ENCODE data around the gene CETN3.
"Not testable (repeated sequence)": the region's sequence is repeated elsewhere in the genome, so short reads cannot be mapped to it uniquely, and the experiment has no call there.

The CETN3 gene

DNA sequence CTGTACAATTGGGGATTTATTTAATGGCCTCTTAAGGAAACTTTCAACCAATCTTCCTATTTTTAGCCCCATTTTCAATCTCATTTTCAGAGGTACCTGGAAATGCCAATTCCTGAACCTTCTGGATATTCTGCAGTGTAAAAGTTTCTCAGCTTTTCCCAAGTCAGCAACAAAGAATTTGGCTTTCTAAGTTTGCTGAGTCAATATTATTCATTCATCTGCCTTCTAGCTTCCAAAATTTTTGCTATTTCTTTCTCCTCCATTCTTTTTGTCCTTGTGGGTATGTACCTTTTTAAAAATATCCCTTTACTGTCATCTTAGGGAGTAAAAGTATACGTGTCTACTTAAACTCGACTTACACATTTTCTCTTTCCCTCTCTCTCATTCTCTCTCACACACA, 25.7 kb downstream of the CETN3 start:
- no peak for DNase-seq (ENCODE audit: low spot score)

DNA sequence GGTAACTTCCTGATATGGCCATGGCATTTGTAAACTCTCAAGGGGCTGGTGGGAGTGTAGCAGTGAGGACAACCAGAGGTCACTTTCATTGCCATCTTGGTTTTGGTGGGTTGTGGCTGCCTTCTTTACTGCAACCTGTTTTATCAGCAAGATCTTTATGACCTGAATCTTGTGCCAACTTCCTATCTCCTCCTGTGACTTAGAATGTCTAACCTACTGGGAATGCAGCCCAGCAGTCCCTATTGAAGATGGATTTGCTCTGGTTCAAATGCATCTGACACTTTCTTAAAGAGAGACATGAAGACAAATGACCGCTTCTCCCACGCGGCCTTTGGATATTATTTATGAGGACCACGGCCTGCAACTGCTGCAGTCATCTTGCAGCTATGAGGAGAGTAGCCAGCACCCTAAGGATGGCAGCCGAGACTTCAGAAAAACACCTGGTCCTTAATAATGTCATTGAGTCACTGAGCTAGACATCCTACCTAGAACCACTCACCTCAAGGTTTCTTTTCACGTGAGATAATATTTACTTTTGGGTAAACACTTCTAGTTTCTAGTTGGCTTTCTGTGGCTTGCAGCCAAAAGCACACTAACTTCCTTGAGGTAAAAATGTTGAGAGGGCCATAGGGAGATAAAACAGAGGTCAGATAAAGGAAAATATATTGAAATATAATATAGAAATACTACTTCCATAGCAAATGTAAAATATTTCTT, 28.2 kb downstream of the CETN3 start:
- no peak for DNase-seq (ENCODE audit: low spot score)

DNA sequence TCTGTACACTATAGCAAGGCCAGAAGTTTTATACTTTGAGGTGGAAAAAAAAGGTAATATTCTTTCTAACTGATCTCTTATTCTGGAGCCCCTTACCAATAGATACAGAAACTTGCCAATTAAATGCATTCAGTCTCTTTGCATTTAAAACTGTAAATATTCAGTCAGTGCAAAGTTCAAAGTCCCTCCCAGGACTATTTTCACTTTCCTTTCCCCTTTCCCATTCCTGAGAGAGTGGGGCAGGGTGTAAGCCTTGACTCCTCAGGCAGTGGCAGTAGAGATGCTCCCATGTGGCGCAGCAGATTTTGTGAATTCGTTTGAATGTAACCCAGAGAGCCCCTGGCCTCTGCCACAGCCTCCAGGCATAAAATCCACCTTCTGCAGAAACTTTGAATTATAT, 29.9 kb downstream of the CETN3 start:
- DNase-seq (ENCODE audit: low spot score) = no peak

DNA sequence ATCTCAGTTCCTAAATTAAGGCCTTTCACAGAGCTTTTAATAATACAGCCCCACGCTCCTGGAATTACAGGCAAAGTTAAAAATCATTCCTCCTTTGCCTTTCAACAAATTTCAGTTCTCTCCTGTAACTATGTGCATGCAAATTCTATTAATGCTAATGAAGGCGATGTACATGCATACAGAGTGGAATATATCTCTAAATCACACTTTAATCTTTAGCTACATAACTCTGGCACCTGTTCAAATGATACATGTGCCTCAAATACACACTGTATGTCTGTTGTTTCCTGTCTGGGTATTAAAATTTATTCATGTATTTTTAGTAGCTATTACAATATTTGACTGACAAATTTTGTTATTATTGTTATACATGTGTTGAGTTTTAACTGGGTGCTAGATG, 30.8 kb downstream of the CETN3 start:
- DNase-seq (ENCODE audit: low spot score) = no peak

DNA sequence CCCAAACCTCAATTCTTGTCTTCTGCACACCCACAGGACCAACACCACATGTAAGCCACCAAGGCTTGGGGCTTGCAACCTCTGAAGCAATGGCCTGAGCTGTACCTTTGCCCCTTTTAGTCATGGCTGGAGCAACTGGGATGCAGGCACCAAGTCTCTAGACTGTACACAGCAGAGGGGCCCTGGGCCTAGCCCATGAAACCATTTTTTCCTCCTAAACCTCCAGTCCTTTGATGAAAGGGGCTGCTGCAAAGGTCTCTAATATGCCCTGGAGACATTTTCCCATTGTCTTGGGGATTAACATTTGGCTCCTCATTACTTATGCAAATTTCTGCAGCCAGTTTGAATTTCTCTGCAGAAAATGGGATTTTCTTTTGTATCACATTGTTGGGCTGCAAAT, 38.3 kb downstream of the CETN3 start:
- not testable (repeated sequence) for DNase-seq (ENCODE audit: low spot score)

DNA sequence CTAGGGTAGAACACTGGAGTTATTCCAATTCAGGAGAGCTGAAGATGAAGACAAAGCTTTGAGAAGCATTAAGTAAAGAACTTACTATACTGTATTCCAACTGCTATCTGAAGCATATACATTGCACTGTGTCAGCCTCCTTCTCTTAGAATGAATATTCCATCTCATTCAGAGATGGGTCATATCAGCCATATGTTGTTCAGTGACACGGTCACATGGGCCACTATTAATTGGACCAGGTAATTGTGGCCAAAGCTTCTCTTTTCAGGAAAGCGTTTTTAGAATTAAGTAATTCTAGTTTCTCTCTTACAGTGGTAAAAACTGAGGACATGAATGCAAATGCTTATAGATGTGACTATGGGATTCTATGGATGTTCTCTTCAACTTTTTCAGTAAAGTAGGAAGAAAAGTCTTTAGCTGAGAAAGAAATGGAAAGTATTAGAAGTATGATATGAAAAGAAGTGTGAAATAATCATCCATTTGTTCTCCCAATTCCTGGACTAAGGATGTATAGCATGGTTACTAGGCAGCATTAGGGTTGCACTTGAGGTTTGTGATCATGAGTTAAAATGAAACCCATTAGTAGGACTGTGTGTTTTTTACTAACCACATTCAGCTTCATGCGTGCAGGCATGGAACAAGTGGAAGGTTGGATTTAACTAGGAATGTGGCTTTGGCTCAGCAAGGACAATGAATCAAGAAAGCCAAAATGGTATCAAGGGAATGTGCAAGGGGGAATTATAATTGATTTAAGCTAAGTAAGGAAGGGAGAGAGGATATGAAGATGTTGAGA, 40.9 kb downstream of the CETN3 start:
- no peak for DNase-seq (ENCODE audit: low spot score)

DNA sequence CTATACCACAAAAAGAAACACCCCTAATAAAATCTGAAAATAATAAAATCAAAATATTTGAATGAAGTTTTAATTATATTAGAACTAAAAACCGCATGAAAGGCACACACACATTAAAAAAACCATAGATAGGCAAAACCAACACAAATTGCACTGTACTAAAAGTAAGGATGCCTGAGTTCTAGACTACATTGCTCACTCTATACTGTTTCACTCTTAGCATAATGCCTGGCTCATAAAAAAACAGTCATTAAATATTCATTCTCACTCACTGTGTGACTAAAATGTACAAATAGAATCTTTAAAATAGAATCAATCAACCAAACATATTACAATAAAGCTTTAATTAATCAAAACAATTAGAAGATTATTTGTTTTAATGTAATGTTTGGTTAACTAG, 41.7 kb downstream of the CETN3 start:
- DNase-seq (ENCODE audit: low spot score) = no peak

DNA sequence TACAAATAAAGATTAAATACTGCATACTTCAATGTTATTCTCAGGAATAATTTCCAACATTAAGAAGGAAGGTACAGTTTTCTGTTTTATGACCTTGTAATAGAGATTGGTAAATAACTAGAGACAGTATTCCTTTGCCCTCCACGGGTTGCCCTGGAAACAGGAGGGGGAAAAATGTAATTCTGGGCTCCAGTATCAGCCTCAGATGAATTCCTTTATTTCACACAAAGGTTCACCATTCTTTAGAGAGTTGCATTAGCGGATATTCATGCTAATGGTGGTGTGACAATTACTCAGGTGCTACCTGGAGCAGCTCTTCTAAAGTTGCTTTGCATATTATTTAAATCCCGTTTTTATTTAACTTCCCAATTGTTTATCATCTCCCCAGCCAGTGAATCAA, 42.6 kb downstream of the CETN3 start:
- no peak for DNase-seq (ENCODE audit: low spot score)

DNA sequence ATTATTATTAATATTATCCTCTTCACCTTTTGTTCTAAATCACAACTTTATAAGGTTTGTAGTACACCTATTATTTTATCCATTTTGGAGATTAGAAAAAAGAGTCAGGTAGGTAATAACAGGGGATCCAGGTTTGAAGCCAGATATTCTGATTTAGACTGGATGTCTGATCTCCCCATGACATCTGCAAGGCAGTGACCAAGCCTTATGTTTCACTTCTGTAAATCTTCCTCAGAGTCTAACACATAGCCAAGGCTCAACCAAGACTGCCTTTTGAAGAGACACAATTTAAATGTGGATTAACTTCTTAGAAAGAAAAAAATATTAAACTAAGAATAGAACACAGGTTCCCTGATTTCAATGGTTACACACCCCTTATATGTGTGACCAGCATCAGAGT, 44.2 kb downstream of the CETN3 start:
- DNase-seq (ENCODE audit: low spot score) = no peak

DNA sequence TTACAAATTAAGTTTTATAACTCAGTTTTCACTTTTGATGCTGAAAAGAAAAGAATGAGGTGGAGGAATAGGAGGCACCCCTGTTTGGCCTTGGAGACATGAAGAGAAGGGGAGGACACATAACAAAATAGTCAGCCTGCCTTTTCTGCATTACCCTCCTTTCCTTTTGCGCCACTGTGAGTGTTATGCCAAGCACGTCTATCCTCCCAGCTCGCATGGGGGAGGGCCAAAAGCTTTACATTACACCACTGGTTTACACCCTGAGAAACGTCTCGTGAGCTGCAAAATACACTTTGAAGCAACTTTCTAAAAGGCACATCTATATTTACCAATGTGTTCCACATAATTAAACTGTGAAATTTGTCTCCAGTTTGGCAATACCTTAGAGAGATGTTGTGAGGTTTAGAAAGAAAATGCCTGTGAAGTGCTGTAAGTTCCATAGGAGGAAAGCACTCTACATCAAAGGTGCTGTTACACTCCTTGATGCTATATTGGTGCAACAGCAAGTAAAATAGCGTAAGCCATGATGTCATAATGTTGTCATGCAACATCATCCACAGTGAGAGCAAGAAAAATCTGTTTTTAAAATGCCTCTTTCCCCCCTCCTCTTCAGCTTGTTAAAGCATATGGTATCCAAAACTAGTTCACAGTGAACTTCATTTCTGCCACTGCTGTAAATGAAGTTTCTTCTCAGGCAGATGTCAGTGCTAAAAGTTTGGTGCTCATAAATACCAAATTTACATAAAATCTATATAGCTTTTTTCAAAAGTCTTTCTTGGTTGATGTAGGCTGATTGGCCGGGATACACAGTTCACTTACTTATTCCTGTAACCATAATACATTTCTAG, 50.3 kb downstream of the CETN3 start:
- no peak for DNase-seq (ENCODE audit: low spot score)

DNA sequence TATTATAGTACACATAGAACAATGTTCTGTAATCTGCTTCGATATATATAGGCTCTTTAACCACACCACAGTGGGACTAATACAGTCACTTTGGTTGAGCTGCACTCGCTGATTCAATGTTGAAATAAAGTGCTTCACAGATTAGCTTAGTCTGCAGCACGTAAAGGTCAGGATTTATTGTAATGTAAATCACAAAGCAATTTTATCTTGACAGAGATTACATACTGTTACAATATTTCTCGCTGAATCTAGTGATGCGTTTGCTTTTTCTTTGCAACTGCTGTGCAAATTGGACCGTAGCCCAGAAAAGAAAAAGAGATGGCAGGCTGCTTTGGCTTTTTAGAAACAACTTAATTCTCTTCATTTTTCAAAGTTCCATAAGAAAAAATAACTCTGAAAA, 52.9 kb downstream of the CETN3 start:
- no peak for DNase-seq (ENCODE audit: low spot score)

DNA sequence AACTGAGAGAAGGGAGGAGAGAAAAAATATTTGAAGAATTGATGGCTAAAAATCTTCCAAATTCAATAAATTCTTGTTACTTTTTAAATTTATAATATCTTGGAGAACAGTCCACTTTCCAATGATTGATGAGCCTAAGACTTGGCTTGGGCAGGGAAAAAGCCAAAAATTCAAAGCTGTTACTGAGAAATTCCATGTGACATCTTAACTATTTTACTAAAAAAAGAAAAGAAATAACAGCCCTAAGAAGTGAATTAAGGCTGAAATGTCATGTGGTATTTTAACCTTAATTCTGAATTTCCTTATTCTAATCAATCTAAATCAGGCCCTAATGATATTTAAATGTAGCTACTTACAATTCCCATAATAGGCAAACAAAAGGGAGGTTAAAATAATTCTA, 53.4 kb downstream of the CETN3 start:
- DNase-seq (ENCODE audit: low spot score) = no peak

DNA sequence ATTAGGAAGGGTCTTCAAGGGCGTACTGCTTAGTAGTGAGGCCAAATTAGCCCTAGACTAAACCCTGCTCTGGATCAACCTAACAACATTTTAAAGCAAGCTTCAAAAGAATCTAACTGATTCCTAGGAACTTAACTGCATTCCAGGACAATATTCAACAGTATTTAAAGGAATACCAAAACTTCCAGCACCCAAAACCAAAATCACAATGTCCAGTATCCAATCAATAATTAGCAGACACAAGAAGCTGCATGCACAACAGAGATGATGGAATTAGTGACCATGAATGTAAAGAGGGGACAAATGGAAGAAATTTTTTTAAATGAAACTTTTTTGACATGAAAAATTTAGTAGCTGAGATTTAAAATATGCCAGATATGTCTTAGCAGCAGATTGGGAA, 53.9 kb downstream of the CETN3 start:
- DNase-seq (ENCODE audit: low spot score) = no peak

DNA sequence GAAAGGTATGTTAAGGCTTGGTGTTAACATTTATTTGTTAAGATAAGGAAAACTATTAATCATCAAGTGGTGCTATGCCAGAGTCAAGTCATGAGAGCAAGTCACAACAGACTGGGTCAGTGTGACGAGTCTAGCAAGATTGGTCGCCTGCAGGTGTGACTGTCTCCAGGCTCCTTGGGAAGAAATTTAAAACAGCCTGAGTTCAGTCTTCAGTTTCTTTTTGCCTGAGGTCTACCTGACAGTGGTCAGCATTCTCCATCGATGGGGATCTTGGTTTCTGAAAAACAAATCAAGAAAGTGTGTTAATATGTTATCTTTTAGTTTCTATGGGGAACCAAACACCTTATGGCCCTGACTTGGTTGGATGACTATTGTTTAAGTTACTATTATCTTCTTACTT, 56.3 kb downstream of the CETN3 start:
- no peak for DNase-seq (ENCODE audit: low spot score)

DNA sequence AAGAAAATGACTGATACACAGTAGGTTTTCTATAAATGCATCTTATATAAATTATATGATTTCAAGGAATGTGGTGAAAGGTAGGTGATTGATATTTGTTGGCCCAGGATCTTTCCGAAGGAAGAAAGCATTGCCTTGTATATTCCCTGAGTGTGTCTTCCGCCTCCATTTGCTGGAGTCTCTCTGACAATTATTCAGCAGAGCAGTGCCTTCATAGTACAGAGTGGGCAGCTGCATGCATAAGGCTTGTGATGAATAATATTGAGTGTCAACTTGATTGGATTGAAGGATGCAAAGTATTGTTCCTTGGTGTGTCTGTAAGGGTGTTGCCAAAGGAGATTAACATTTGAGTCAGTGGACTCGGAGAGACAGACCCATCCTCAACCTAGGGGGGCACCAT, 58.5 kb downstream of the CETN3 start:
- DNase-seq (ENCODE audit: low spot score) = no peak

DNA sequence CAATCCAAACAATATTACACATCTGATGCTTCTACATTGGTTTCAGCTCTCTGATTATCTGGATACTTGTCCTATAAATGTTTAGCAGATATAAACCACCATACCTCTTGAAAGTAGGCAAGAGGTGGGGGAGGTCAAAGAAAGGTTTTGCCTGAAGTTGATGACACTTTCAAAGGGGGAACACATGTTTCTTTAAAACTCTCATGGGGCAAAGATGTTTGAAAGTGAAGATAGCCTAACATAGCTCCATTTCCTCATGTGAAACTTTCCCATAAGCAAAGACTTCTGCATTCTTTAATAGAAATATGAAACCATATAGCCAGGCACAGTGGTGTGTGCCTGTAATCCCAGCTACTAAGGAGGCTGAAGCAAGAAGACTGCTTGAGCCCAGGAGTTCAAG, 62.1 kb downstream of the CETN3 start:
- no peak for DNase-seq (ENCODE audit: low spot score)

DNA sequence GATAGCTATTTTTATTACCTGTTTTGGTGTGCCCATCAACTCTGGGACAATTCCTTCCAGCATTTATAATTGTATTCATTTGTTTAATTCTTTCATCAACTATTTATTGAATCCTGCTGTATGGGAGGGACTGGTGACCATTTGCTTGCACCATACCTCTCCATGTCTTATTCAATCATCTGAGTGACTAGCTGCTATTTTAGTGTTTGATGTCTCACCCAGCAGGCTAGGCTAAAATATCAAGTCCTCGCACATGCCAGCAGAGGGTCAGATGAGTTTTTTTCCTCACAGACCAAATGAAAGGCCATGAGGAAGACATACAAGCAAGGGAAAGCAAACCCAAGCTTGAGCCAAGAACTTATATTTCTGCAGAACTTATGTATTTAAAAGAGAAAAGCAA, 63.9 kb downstream of the CETN3 start:
- no peak for DNase-seq (ENCODE audit: low spot score)

DNA sequence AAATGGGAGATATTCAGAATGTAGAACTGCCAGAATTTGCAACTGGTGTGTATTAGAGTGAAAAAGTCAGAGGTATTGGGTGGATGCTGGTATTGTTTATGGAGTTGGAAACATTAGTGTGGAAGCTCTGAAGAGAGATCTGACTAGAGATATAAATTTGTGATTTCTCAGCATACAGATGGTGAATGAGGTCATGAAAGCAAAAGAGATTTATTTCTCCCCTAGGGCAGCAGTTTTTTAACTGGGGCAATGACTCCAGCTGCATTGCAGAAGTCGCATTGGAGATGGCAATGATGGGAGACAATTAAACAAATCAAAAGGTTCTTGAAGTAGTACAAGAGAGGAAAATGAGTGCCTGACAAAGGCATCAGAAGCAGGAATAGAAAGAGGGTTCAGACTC, 64.9 kb downstream of the CETN3 start:
- no peak for DNase-seq (ENCODE audit: low spot score)

DNA sequence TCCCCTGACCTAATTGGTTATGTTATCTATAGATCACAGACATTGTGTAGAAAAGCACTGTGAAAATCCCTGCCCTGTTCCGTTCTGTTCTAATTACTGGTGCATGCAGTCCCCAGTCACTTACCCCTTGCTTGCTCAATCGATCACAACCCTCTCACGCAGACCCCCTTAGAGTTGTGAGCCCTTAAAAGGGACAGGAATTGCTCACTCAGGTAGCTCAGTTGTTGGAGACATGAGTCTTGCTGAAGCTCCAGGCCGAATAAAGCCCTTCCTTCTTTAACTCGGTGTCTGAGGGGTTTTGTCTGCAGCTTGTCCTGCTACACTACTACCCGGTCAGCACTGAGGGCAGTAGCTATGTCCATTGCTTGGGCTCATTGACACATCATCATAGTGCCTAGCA, 65.8 kb downstream of the CETN3 start:
- DNase-seq (ENCODE audit: low spot score) = not testable (repeated sequence)

DNA sequence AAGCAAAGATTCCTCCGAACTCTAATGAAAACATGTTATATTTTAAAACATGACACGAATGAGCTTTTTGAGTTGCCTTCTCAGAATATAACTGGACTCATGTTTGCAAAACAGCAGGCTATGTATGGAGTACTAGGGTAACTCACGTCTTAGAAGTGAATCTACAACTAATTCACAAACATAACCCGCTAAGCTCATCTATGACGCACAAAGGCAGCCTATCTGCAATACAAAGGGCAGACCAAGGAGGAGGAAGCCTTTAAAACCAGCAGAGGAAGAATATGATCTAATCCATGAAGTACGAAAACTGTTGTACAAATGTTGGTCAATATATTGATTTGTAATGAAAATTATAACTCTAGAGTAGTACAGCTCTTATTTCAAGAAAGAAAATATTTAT, 67.0 kb downstream of the CETN3 start:
- DNase-seq (ENCODE audit: low spot score) = no peak
